H9 (cell line): Measurements from ENCODE around the gene NRM. TPM values are rescaled to one million over a fixed set of nuclear protein-coding genes. Genes with fewer than 3 reads are reported as not detected.
"Not testable (repeated sequence)": the region's sequence is repeated elsewhere in the genome, so short reads cannot be mapped to it uniquely, and the experiment has no call there.

ENCODE experiments used
- DNase-seq: peaks from one replicate; pipeline ENCODE4 v3.0.0-alpha.2; 2017
- H2AFZ ChIP-seq: one replicate; pipeline ENCODE4 v1.6.1; 2013; ENCODE audit warnings: mild to moderate bottlenecking, low read length, control low read depth, moderate library complexity
- H2AK5ac ChIP-seq: 2 replicates; pipeline ENCODE4 v1.6.1; 2013; ENCODE audit warnings: low read length, control low read depth, mixed read lengths; ENCODE audit not compliant: insufficient read length
- H2BK120ac ChIP-seq: one replicate; pipeline ENCODE4 v1.6.1; 2013; ENCODE audit warnings: low read depth, mild to moderate bottlenecking, low read length, control low read depth, inconsistent platforms; ENCODE audit not compliant: poor library complexity, severe bottlenecking
- H2BK12ac ChIP-seq: 2 replicates; pipeline ENCODE4 v1.6.1; 2013; ENCODE audit warnings: low read length, control low read depth, mixed read lengths, low read depth; ENCODE audit not compliant: insufficient read length
- H2BK15ac ChIP-seq: 2 replicates; pipeline ENCODE4 v1.6.1; 2013; ENCODE audit warnings: low read depth, low read length, control low read depth
- H2BK20ac ChIP-seq: one replicate; pipeline ENCODE4 v1.6.1; 2013; ENCODE audit warnings: low read depth, mild to moderate bottlenecking, low read length, control low read depth, inconsistent platforms; ENCODE audit not compliant: poor library complexity, severe bottlenecking
- H2BK5ac ChIP-seq: 2 replicates; pipeline ENCODE4 v1.6.1; 2013; ENCODE audit warnings: low read length, control low read depth, mixed read lengths; ENCODE audit not compliant: insufficient read length
- H3K14ac ChIP-seq: 2 replicates; pipeline ENCODE4 v1.6.1; 2013; ENCODE audit warnings: low read length, control low read depth; ENCODE audit not compliant: insufficient read depth
- H3K18ac ChIP-seq: 2 replicates; pipeline ENCODE4 v1.6.1; 2013; ENCODE audit warnings: low read depth, mild to moderate bottlenecking, mixed read lengths, low read length, control low read depth; ENCODE audit not compliant: insufficient read length
- H3K23ac ChIP-seq: 2 replicates; pipeline ENCODE4 v1.6.1; 2013; ENCODE audit warnings: low read length, control low read depth, mixed read lengths, low read depth; ENCODE audit not compliant: insufficient read length
- H3K23me2 ChIP-seq: 2 replicates; pipeline ENCODE4 v1.6.1; 2013; ENCODE audit warnings: low read depth, mild to moderate bottlenecking, mixed read lengths, low read length, control low read depth; ENCODE audit not compliant: insufficient read length, poor library complexity, severe bottlenecking
- H3K27ac ChIP-seq: 2 replicates; pipeline ENCODE4 v1.5.1; 2013; ENCODE audit warnings: low read length, control low read depth, mixed read lengths, low read depth; ENCODE audit not compliant: insufficient read length
- H3K27me3 ChIP-seq: 2 replicates; pipeline ENCODE4 v1.6.1; 2013; ENCODE audit warnings: low read length, control low read depth, inconsistent platforms; ENCODE audit not compliant: insufficient read depth
- H3K4ac ChIP-seq: 2 replicates; pipeline ENCODE4 v1.6.1; 2013; ENCODE audit warnings: low read depth, mild to moderate bottlenecking, control low read depth, inconsistent platforms, low read length, moderate library complexity
- H3K4me1 ChIP-seq: 2 replicates; pipeline ENCODE4 v1.6.1; 2013; ENCODE audit warnings: low read length, control low read depth, inconsistent platforms; ENCODE audit not compliant: insufficient read depth
- H3K4me2 ChIP-seq: 2 replicates; pipeline ENCODE4 v1.6.1; 2013; ENCODE audit warnings: low read length, control low read depth, mixed read lengths; ENCODE audit not compliant: insufficient read length, insufficient read depth
- H3K56ac ChIP-seq: 2 replicates; pipeline ENCODE4 v1.6.1; 2013; ENCODE audit warnings: low read depth, mild to moderate bottlenecking, mixed read lengths, low read length, control low read depth; ENCODE audit not compliant: insufficient read length
- H3K79me1 ChIP-seq: 2 replicates; pipeline ENCODE4 v1.6.1; 2013; ENCODE audit warnings: low read depth, mild to moderate bottlenecking, moderate library complexity, low read length, control low read depth, inconsistent platforms; ENCODE audit not compliant: insufficient read depth, poor library complexity, severe bottlenecking
- H3K79me2 ChIP-seq: 2 replicates; pipeline ENCODE4 v1.6.1; 2013; ENCODE audit warnings: low read length, control low read depth, inconsistent platforms; ENCODE audit not compliant: insufficient read depth
- H3K9ac ChIP-seq: 2 replicates; pipeline ENCODE4 v1.6.1; 2013; ENCODE audit warnings: low read length, control low read depth, mixed read lengths; ENCODE audit not compliant: insufficient read length; ENCODE audit errors: extremely low read depth
- H3K9me3 ChIP-seq: one replicate; pipeline ENCODE4 v1.6.1; 2013; ENCODE audit warnings: low read depth, low read length, inconsistent platforms; ENCODE audit not compliant: control insufficient read depth
- H3T11ph ChIP-seq: one replicate; pipeline ENCODE4 v1.6.1; 2013; ENCODE audit warnings: mild to moderate bottlenecking, low read length, control low read depth, inconsistent platforms
- H4K20me1 ChIP-seq: one replicate; pipeline ENCODE4 v1.6.1; 2013; ENCODE audit not compliant: control insufficient read depth, insufficient read length, insufficient read depth
- H4K5ac ChIP-seq: 2 replicates; pipeline ENCODE4 v1.6.1; 2013; ENCODE audit warnings: low read depth, mild to moderate bottlenecking, mixed read lengths, low read length, control low read depth; ENCODE audit not compliant: insufficient read length
- H4K8ac ChIP-seq: replicated peaks from 2 replicates; pipeline ENCODE4 v1.6.1; 2013; ENCODE audit warnings: low read length, control low read depth, mixed read lengths, low read depth; ENCODE audit not compliant: insufficient read length
- H4K91ac ChIP-seq: 2 replicates; pipeline ENCODE4 v1.6.1; 2013; ENCODE audit warnings: low read depth, mild to moderate bottlenecking, moderate library complexity, mixed read lengths, low read length, control low read depth; ENCODE audit not compliant: insufficient read length
- H3K27ac Mint-ChIP-seq, 3 experiments: 2 replicates in 2 of 3; 3 replicates in 1 of 3; pipeline ENCODE4 v1.8.0; 2020 to 2021; ENCODE audit warnings: mixed read lengths in 3 of 3, mild to moderate bottlenecking in 1 of 3, moderate library complexity in 1 of 3
- H3K27me3 Mint-ChIP-seq: 2 replicates; pipeline ENCODE4 v1.8.0; 2021; ENCODE audit warnings: low read depth, mild to moderate bottlenecking, moderate library complexity, mixed read lengths
- H3K36me3 Mint-ChIP-seq, 3 experiments: 2 replicates in 2 of 3; 3 replicates in 1 of 3; pipeline ENCODE4 v1.8.0; 2020 to 2021; ENCODE audit warnings: low read depth in 3 of 3, mixed read lengths in 3 of 3; ENCODE audit not compliant: insufficient read depth in 1 of 3
- H3K4me1 Mint-ChIP-seq, 2 experiments: 2 replicates each; pipeline ENCODE4 v1.8.0; 2020; ENCODE audit warnings: mixed read lengths in 2 of 2
- H3K4me3 Mint-ChIP-seq, 2 experiments: 2 replicates in 1 of 2; 3 replicates in 1 of 2; pipeline ENCODE4 v1.8.0; 2020 to 2021; ENCODE audit warnings: mild to moderate bottlenecking in 2 of 2, mixed read lengths in 2 of 2, moderate library complexity in 1 of 2
- H3K9me3 Mint-ChIP-seq, 2 experiments: 2 replicates in 1 of 2; 3 replicates in 1 of 2; pipeline ENCODE4 v1.8.0; 2020; ENCODE audit warnings: mild to moderate bottlenecking in 2 of 2, mixed read lengths in 2 of 2, moderate library complexity in 1 of 2
- WGBS: extraction: QIAGEN DNeasy Blood & Tissue Kit; methylation state at CpG from one replicate; pipeline ENCODE4 v1.1.7; 2013; ENCODE audit warnings: missing lambda C conversion rate, low lambda C conversion rate, mixed read lengths; ENCODE audit not compliant: insufficient read length; ENCODE audit errors: extremely low coverage; 5-methylcytosine and 5-hydroxymethylcytosine counted together
- total RNA-seq: library from RNA; stranded (reverse); gene quantifications from 2 replicates; pipeline ENCODE4 v1.2.1, GENCODE V29; 2021
- TF ChIP-seq, protein P1 (sequence below): fragments of 200-600 bp; sonication (generic); conservative IDR thresholded peaks from 3 replicates; pipeline ENCODE4 v1.8.0; 2021; ENCODE audit warnings: antibody characterized with exemption, mild to moderate bottlenecking

Gene NRM
- total RNA-seq, 1 experiment from 2014 or later: 36.5 TPM

DNA sequence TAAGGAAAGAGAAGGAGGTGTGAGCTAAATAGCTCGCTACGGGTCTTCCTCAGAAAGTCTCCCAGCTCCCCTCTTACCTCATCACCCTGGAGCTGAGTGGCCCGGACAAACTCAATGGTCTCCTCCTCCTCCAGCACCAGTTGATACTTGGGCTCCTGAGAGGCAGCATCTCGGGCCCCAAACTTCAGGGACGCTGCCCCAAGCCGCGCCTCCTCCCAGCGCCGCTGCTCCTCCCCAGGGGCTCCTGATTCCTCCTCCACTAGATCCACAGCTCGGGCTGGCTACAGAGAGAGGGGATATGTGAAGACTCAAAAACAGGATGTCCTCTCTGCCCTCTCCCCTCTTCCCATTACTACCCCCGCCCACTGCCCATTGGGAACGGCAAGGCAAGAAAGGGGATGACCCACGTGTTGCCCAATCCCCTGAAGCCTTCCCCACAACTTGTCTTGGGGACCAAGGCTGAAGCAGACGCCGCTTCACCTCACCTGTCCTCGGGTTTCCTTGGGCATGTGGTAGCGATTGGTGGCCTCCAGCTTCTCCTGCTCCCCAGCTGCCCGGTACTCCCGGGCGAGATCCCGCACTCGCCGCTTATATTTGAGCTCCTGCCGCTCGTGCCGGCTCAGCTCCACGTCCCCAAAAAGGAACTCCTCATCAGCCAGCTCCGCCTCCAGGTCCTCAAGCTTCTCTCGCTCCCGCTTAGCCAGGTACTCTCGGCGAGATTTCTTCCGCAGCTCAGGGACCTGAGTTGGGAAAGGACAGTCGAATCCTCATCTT lies 25.6 kb downstream of the NRM start:
- Histone ChIP-seq H3K27me3 (no peaks in the 10 kb centered on the region), H3K27ac (no peak overlapping the region), H2AFZ (no peak overlapping the region), H3K23ac (no peak overlapping the region), H2BK15ac (no peak overlapping the region), H3K4me1 (no peaks in the 10 kb centered on the region), H3K9me3 (no peaks in the 10 kb centered on the region), H2BK12ac (no peak overlapping the region), H4K8ac (no peak overlapping the region), H4K20me1 (no peaks in the 10 kb centered on the region), H3K14ac (no peak overlapping the region), H3K18ac (no peak overlapping the region), H4K5ac (no peak overlapping the region), H3T11ph (no peak overlapping the region), H4K91ac (no peak overlapping the region), H3K4ac (no peak overlapping the region), H3K4me2 (no peak overlapping the region), H3K23me2 (no peaks in the 10 kb centered on the region), H2BK120ac (no peak overlapping the region), H2AK5ac (no peak overlapping the region), H3K79me2 (no peaks in the 10 kb centered on the region), H3K56ac (no peak overlapping the region), H3K9ac (no peak overlapping the region), H2BK20ac (no peak overlapping the region), H2BK5ac (no peak overlapping the region), H3K79me1 (peaks cover 1% of the 10 kb centered on the region)
- H3K36me3 Mint-ChIP-seq: peaks cover 23 to 77% (median 56%) of the 10 kb centered on the region in 3 experiments; a peak in 6 of 7 replicates
- TF ChIP-seq, protein P1, sequence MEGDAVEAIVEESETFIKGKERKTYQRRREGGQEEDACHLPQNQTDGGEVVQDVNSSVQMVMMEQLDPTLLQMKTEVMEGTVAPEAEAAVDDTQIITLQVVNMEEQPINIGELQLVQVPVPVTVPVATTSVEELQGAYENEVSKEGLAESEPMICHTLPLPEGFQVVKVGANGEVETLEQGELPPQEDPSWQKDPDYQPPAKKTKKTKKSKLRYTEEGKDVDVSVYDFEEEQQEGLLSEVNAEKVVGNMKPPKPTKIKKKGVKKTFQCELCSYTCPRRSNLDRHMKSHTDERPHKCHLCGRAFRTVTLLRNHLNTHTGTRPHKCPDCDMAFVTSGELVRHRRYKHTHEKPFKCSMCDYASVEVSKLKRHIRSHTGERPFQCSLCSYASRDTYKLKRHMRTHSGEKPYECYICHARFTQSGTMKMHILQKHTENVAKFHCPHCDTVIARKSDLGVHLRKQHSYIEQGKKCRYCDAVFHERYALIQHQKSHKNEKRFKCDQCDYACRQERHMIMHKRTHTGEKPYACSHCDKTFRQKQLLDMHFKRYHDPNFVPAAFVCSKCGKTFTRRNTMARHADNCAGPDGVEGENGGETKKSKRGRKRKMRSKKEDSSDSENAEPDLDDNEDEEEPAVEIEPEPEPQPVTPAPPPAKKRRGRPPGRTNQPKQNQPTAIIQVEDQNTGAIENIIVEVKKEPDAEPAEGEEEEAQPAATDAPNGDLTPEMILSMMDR: no peak
- no peak overlapping the region for H3K4me3 Mint-ChIP-seq
- H3K4me1 Mint-ChIP-seq: no peaks in the 10 kb centered on the region
- H3K9me3 Mint-ChIP-seq: no peaks in the 10 kb centered on the region
- no peak overlapping the region; a peak in 1 of 7 replicates for H3K27ac Mint-ChIP-seq
- no CpG with 5 or more reads among the region's 34 CpGs for WGBS
- no peaks in the 10 kb centered on the region for H3K27me3 Mint-ChIP-seq
- no peak for DNase-seq

DNA sequence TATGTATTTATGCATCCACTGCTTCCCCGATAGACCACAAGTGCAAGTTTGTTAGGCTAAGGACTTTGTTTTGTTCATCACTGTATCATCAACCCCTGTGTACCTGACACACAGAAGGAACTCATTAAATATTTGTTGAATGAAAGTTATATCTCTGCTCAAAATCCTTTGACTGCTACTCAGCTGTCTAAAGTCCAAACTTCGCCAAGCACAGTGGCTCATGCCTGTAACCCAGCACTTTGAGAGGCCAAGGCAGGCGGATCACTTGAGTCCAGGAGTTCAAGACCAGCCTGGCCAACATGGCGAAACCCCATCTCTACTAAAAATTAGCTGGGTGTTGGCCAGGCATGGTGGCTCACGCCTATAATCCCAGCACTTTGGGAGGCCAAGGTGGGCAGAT lies 32.9 kb downstream of the NRM start:
- H3K27ac Mint-ChIP-seq, H3T11ph ChIP-seq, H3K9ac ChIP-seq: not testable (repeated sequence)

More for the DNA sequence above, 32.9 kb downstream of the NRM start:
- DNase-seq, H3K14ac ChIP-seq, H2BK20ac ChIP-seq, H4K20me1 ChIP-seq, H2AFZ ChIP-seq, H2AK5ac ChIP-seq, H3K23ac ChIP-seq, H3K23me2 ChIP-seq, H3K27me3 ChIP-seq, H3K79me2 ChIP-seq, H3K27me3 Mint-ChIP-seq, H3K18ac ChIP-seq, H3K4me1 ChIP-seq, H3K4me3 Mint-ChIP-seq, H2BK12ac ChIP-seq, H4K8ac ChIP-seq, H3K27ac ChIP-seq, H3K9me3 ChIP-seq, H2BK5ac ChIP-seq, H4K5ac ChIP-seq, H3K79me1 ChIP-seq, H3K4me2 ChIP-seq, H3K4ac ChIP-seq, H2BK15ac ChIP-seq, H2BK120ac ChIP-seq, H3K56ac ChIP-seq, H3K4me1 Mint-ChIP-seq, H4K91ac ChIP-seq, H3K9me3 Mint-ChIP-seq: not testable (repeated sequence)
- peaks cover 33 to 88% (median 71%) of the 10 kb centered on the region in 3 experiments; a peak in 6 of 7 replicates for H3K36me3 Mint-ChIP-seq
- WGBS: no CpG with 5 or more reads among the region's 5 CpGs
